Right cardiac atrium (tissue), 5 donors: ENCODE data around the gene CCDC91. TPM values are rescaled to one million over a fixed set of nuclear protein-coding genes. Genes with fewer than 3 reads are reported as not detected.
"Not testable (repeated sequence)": the region's sequence is repeated elsewhere in the genome, so short reads cannot be mapped to it uniquely, and the experiment has no call there.

Source experiments
- ATAC-seq, 2 donors: fragments of 200-7000 bp; cut with Tn5 transposase; one replicate each; pipeline versions ENCODE4 v1.8.0 to v1.9.1; 2020; ENCODE audit warnings: moderate library complexity in 2 of 2, mild to moderate bottlenecking in 1 of 2
- DNase-seq, 3 donors: peaks; one replicate each; pipeline ENCODE4 v3.0.0-alpha.2; 2020
- H3K27ac ChIP-seq: one replicate; pipeline ENCODE4 v1.5.1; 2013; ENCODE audit warnings: mild to moderate bottlenecking, low read length, control low read depth, moderate library complexity
- H3K27me3 ChIP-seq: one replicate; pipeline ENCODE4 v1.6.1; 2013; ENCODE audit not compliant: control insufficient read depth, insufficient read depth
- H3K4me1 ChIP-seq: one replicate; pipeline ENCODE4 v1.6.1; 2013; ENCODE audit warnings: low read length; ENCODE audit not compliant: control insufficient read depth, insufficient read depth
- H3K4me3 ChIP-seq: one replicate; pipeline ENCODE4 v1.5.1; 2013; ENCODE audit warnings: low read length, control low read depth
- H3K9me3 ChIP-seq: one replicate; pipeline ENCODE4 v1.6.1; 2013; ENCODE audit warnings: low read length; ENCODE audit not compliant: control insufficient read depth
- WGBS: extraction: QIAGEN DNeasy Blood & Tissue Kit; methylation state at CpG from one replicate; pipeline ENCODE4 v1.1.7; 2013; 5-methylcytosine and 5-hydroxymethylcytosine counted together
- intact Hi-C, 4 donors: fragments of 100-400 bp; cut with DNase I; formaldehyde crosslinking; loops; one replicate each; pipeline versions ENCODE4 v1.11.0 to v1.14.0; 2022 to 2023
- polyA plus RNA-seq: library from polyadenylated mRNA; stranded (reverse); fragments of 200-250 nt; gene quantifications from one replicate; pipeline ENCODE4 v1.2.3, GENCODE V29; 2013
- total RNA-seq, 4 donors: library from RNA; stranded (reverse); fragmentation: NEBNext Ultra II Directional; extraction: Animal tissue kit (Norgen Biotek cat#: 25700); gene quantifications; one replicate each; pipeline ENCODE4 v1.2.1, GENCODE V29; 2021
- donor health status: healthy with polysubstance abuse.
- donor health status: DM: no; HTN: yes; CAD: no.
- donor health status: DM: no; HTN: no; CAD: no.
- donor health status: DM: no; HTN: yes; CAD: no; lungs with severe emphysema.
- donor health status: DM: yes; HTN: yes; CAD: no.

The CCDC91 gene
- total and polyA plus RNA-seq, 5 donors: 26.8 to 50.3 (median 45.4) TPM

- DNase-seq (no peak), ATAC-seq (no peak)
- Histone ChIP-seq H3K4me1 (no peaks in the 10 kb centered on the region), H3K4me3 (no peak overlapping the region), H3K27me3 (no peaks in the 10 kb centered on the region), H3K9me3 (no peaks in the 10 kb centered on the region), H3K27ac (no peak overlapping the region)
- WGBS: 98% methylated on average over 1 of the region's 1 CpG
- intact Hi-C loops: no loop called here
These were observed 68.7 kb downstream of the CCDC91 start for GRCh38 chr12:28258998-28259397.

- no peak for ATAC-seq
- intact Hi-C loops: no loop called here
These were observed 75.3 kb downstream of the CCDC91 start for GRCh38 chr12:28265435-28266042.

GRCh38 chr12:28267920-28268607 lies 77.8 kb downstream of the CCDC91 start:
- intact Hi-C loops, ATAC-seq, H3K4me1 ChIP-seq, H3K4me3 ChIP-seq, H3K27me3 ChIP-seq, H3K27ac ChIP-seq, H3K9me3 ChIP-seq, DNase-seq: not testable (repeated sequence)
- WGBS: 96% methylated on average over 5 of the region's 5 CpGs

More at GRCh38 chr12:28265435-28266042, 75.3 kb downstream of the CCDC91 start:
- H3K4me1 ChIP-seq: no peaks in the 10 kb centered on the region
- no peak overlapping the region for H3K27ac ChIP-seq
- H3K27me3 ChIP-seq: no peaks in the 10 kb centered on the region
- DNase-seq: no peak
- H3K9me3 ChIP-seq: no peaks in the 10 kb centered on the region
- WGBS: 83% methylated on average over 2 of the region's 2 CpGs
- H3K4me3 ChIP-seq: no peak overlapping the region

GRCh38 chr12:28268608-28269229 lies 78.5 kb downstream of the CCDC91 start:
- Histone ChIP-seq H3K27me3 (no peaks in the 10 kb centered on the region), H3K27ac (no peak overlapping the region), H3K9me3 (peaks cover 2% of the 10 kb centered on the region), H3K4me1 (no peaks in the 10 kb centered on the region), H3K4me3 (no peak overlapping the region)
- intact Hi-C loops: no loop called here
- DNase-seq (no peak), ATAC-seq (no peak)
- WGBS: 94% methylated on average over 3 of the region's 3 CpGs

- Histone ChIP-seq H3K9me3 (peaks cover 2% of the 10 kb centered on the region), H3K4me3 (no peak overlapping the region), H3K27ac (no peak overlapping the region), H3K27me3 (no peaks in the 10 kb centered on the region), H3K4me1 (no peaks in the 10 kb centered on the region)
- ATAC-seq: no peak
- 99% methylated on average over 1 of the region's 1 CpG for WGBS
- intact Hi-C loops: no loop called here
- no peak for DNase-seq
These were observed 79.6 kb downstream of the CCDC91 start for GRCh38 chr12:28269851-28270250.

- Histone ChIP-seq H3K4me3 (no peak overlapping the region), H3K4me1 (no peaks in the 10 kb centered on the region), H3K27me3 (no peaks in the 10 kb centered on the region), H3K9me3 (no peaks in the 10 kb centered on the region), H3K27ac (no peak overlapping the region)
- intact Hi-C loops: no loop called here
- WGBS: 99% methylated on average over 1 of the region's 1 CpG
- ATAC-seq (no peak), DNase-seq (no peak)
These were observed 88.2 kb downstream of the CCDC91 start for GRCh38 chr12:28278499-28278898.

- H3K9me3 ChIP-seq: no peaks in the 10 kb centered on the region
- no peak overlapping the region for H3K27ac ChIP-seq
- DNase-seq (no peak), ATAC-seq (no peak)
- WGBS: 97% methylated on average over 1 of the region's 1 CpG
- intact Hi-C loops: no loop called here
- no peak overlapping the region for H3K4me3 ChIP-seq
- no peaks in the 10 kb centered on the region for H3K4me1 ChIP-seq
- H3K27me3 ChIP-seq: no peaks in the 10 kb centered on the region
These were observed 88.7 kb downstream of the CCDC91 start for GRCh38 chr12:28278960-28279359.

GRCh38 chr12:28286352-28286751 lies 96.1 kb downstream of the CCDC91 start:
- ATAC-seq (no peak), DNase-seq (no peak)
- H3K4me1 ChIP-seq: no peaks in the 10 kb centered on the region
- no peaks in the 10 kb centered on the region for H3K9me3 ChIP-seq
- H3K4me3 ChIP-seq: no peak overlapping the region
- H3K27me3 ChIP-seq: no peaks in the 10 kb centered on the region
- intact Hi-C loops: no loop called here
- H3K27ac ChIP-seq: no peak overlapping the region

- H3K9me3 ChIP-seq: no peaks in the 10 kb centered on the region
- intact Hi-C loops: no loop called here
These were observed 100.0 kb downstream of the CCDC91 start for GRCh38 chr12:28290262-28290661.

GRCh38 chr12:28292699-28293098 lies 102.4 kb downstream of the CCDC91 start:
- H3K27ac ChIP-seq: no peak overlapping the region
- H3K4me1 ChIP-seq: no peaks in the 10 kb centered on the region
- DNase-seq (no peak), ATAC-seq (no peak)
- H3K4me3 ChIP-seq: no peak overlapping the region
- no peaks in the 10 kb centered on the region for H3K27me3 ChIP-seq
- WGBS: 86% methylated on average over 2 of the region's 2 CpGs
- intact Hi-C loops: no loop called here
- H3K9me3 ChIP-seq: no peaks in the 10 kb centered on the region

More at GRCh38 chr12:28290262-28290661, 100.0 kb downstream of the CCDC91 start:
- ATAC-seq: no peak
- Histone ChIP-seq H3K27ac (no peak overlapping the region), H3K4me3 (no peak overlapping the region), H3K27me3 (no peaks in the 10 kb centered on the region), H3K4me1 (no peaks in the 10 kb centered on the region)
- DNase-seq: no peak

GRCh38 chr12:28294300-28294699 lies 104.0 kb downstream of the CCDC91 start:
- Histone ChIP-seq H3K9me3 (no peaks in the 10 kb centered on the region), H3K4me3 (no peak overlapping the region), H3K27ac (no peak overlapping the region), H3K4me1 (no peaks in the 10 kb centered on the region), H3K27me3 (no peaks in the 10 kb centered on the region)
- DNase-seq (no peak), ATAC-seq (no peak)
- intact Hi-C loops: no loop called here
- WGBS: 85% methylated on average over 6 of the region's 6 CpGs
